HEK293 (cell line): ENCODE results near the gene GAL3ST1.
"Not testable (repeated sequence)": the region's sequence is repeated elsewhere in the genome, so short reads cannot be mapped to it uniquely, and the experiment has no call there.

ENCODE experiments used
- CTCF ChIP-seq: fragments of 450-650 bp; formaldehyde crosslinking; IDR thresholded peaks from 2 replicates; pipeline ENCODE4 v1.5.1; 2016; ENCODE audit warnings: missing biosample characterization, missing genetic modification characterization
- ELK4 ChIP-seq: IDR thresholded peaks from 2 replicates; pipeline ENCODE4 v1.6.1; 2011; ENCODE audit warnings: mild to moderate bottlenecking, low read depth, low read length, borderline replicate concordance
- KLF9 ChIP-seq: fragments of 450-650 bp; formaldehyde crosslinking; IDR thresholded peaks from 2 replicates; pipeline ENCODE4 v1.5.1; 2016; ENCODE audit warnings: missing biosample characterization, missing genetic modification characterization, low read depth
- PBX3 ChIP-seq: sonication (generic); formaldehyde crosslinking; IDR thresholded peaks from 2 replicates; pipeline ENCODE4 v1.8.1; 2022; ENCODE audit warnings: mild to moderate bottlenecking, moderate library complexity, missing genetic modification reagents
- REST ChIP-seq: fragments of 450-650 bp; formaldehyde crosslinking; IDR thresholded peaks from 2 replicates; pipeline ENCODE4 v1.5.1; 2016; ENCODE audit warnings: missing biosample characterization, missing genetic modification characterization
- ZNF133 ChIP-seq: fragments of 450-650 bp; formaldehyde crosslinking; IDR thresholded peaks from 2 replicates; pipeline ENCODE4 v1.5.1; 2016; ENCODE audit warnings: missing biosample characterization, missing genetic modification characterization
- ZNF398 ChIP-seq: fragments of 450-650 bp; formaldehyde crosslinking; IDR thresholded peaks from 2 replicates; pipeline ENCODE4 v1.5.1; 2017; ENCODE audit warnings: missing biosample characterization, missing genetic modification characterization
- ZNF530 ChIP-seq: fragments of 450-650 bp; formaldehyde crosslinking; IDR thresholded peaks from 2 replicates; pipeline ENCODE4 v1.5.1; 2016; ENCODE audit warnings: low read depth, missing biosample characterization, missing genetic modification characterization
- ZNF670 ChIP-seq: fragments of 450-650 bp; formaldehyde crosslinking; IDR thresholded peaks from 2 replicates; pipeline ENCODE4 v1.5.1; 2016; ENCODE audit warnings: missing biosample characterization, missing genetic modification characterization, low read depth

GRCh38 chr22:30567277-30567676 lies 7.2 kb downstream of the GAL3ST1 start:
- TF ChIP-seq CTCF; PBX3; ZNF398; ZNF133 (tag by site-specific recombination); ZNF530 (tag by site-specific recombination); ELK4; ZNF670; REST (tag by site-specific recombination); KLF9 (tag by site-specific recombination): not testable (repeated sequence)
